HUES48 (cell line): Measurements from ENCODE around the gene GPRIN1.

ENCODE experiments used
- H3K27ac ChIP-seq: one replicate; pipeline ENCODE4 v1.7.0; 2013; ENCODE audit warnings: low read depth, low read length, inconsistent platforms
- H3K27me3 ChIP-seq: 2 replicates; pipeline ENCODE4 v1.6.1; 2013; ENCODE audit warnings: mild to moderate bottlenecking, low read length; ENCODE audit not compliant: control insufficient read depth, insufficient read depth
- H3K36me3 ChIP-seq: 2 replicates; pipeline ENCODE4 v1.6.1; 2013; ENCODE audit warnings: low read length; ENCODE audit not compliant: control insufficient read depth, insufficient read depth
- H3K4me1 ChIP-seq: 2 replicates; pipeline ENCODE4 v1.6.1; 2013; ENCODE audit warnings: mild to moderate bottlenecking, low read length; ENCODE audit not compliant: control insufficient read depth, insufficient read depth
- H3K4me3 ChIP-seq: 2 replicates; pipeline ENCODE4 v1.5.1; 2013; ENCODE audit warnings: mild to moderate bottlenecking, low read depth, low read length
- H3K9ac ChIP-seq: 2 replicates; pipeline ENCODE4 v1.6.1; 2013; ENCODE audit warnings: mild to moderate bottlenecking, low read depth, low read length, moderate library complexity
- H3K9me3 ChIP-seq: 2 replicates; pipeline ENCODE4 v1.6.1; 2013; ENCODE audit warnings: low read length; ENCODE audit not compliant: control insufficient read depth, insufficient read depth

The GPRIN1 gene

GRCh38 chr5:176640616-176641015 lies 30.7 kb upstream of the GPRIN1 start:
- H3K4me1 ChIP-seq: peaks cover 22% of the 10 kb centered on the region
- H3K27me3 ChIP-seq: no peaks in the 10 kb centered on the region
- no peaks in the 10 kb centered on the region for H3K9me3 ChIP-seq
- H3K27ac ChIP-seq: no peak overlapping the region
- no peaks in the 10 kb centered on the region for H3K36me3 ChIP-seq
- H3K4me3 ChIP-seq: no peak overlapping the region
- no peak overlapping the region for H3K9ac ChIP-seq

- H3K27me3 ChIP-seq: no peaks in the 10 kb centered on the region
- no peak overlapping the region for H3K9ac ChIP-seq
- no peak overlapping the region for H3K4me3 ChIP-seq
- H3K4me1 ChIP-seq: peaks cover 22% of the 10 kb centered on the region
- no peaks in the 10 kb centered on the region for H3K36me3 ChIP-seq
- H3K9me3 ChIP-seq: no peaks in the 10 kb centered on the region
- H3K27ac ChIP-seq: no peak overlapping the region
Measured at GRCh38 chr5:176639981-176640380, 30.0 kb upstream of the GPRIN1 start.

DNA sequence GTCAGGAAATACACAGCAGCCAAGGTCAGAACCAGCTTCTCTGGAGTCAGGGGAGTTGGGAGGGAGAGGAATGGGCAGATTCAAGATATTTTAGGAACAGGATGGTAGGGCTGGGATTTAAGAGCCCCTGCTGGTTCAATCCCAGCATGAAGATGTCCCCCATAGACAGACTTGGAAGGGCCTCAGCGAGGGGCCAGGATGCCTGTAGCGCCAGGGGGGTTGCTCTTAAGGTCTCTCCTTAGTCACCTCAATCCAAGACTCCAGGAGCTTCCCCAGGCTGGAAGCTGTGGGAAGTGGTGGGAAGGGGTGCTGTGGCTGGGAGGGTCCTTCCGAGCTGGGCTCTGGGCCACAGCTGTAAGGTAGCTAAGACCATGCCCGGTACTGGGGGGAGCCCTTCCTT lies 29.3 kb upstream of the GPRIN1 start:
- H3K36me3 ChIP-seq: no peaks in the 10 kb centered on the region
- no peak overlapping the region for H3K9ac ChIP-seq
- peaks cover 24% of the 10 kb centered on the region for H3K4me1 ChIP-seq
- no peak overlapping the region for H3K27ac ChIP-seq
- no peak overlapping the region for H3K4me3 ChIP-seq
- peaks cover 2% of the 10 kb centered on the region; the same call in 1 of the 2 replicates for H3K27me3 ChIP-seq
- H3K9me3 ChIP-seq: no peaks in the 10 kb centered on the region

DNA sequence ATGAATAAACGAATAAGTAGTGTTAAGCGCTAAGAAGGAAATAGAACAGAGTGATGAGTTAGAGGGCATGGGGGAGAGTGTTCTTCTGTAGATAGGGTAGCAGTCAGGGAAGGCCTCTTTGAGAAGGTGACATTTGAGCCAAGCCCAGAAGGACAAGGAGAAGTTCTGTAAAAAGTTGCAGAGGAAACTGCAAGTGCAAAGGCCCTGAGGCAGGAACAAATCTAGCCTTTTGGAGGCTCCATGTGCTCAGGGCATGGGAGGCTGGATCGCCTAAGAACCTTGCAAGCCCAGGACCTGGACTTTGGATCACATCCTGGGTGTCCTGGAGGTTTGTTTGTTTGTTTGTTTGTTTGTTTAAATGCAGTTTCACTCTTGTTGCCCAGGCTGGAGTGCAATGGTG lies 28.5 kb upstream of the GPRIN1 start:
- Histone ChIP-seq H3K27me3 (peaks cover 7% of the 10 kb centered on the region), H3K36me3 (no peaks in the 10 kb centered on the region), H3K9me3 (no peaks in the 10 kb centered on the region), H3K9ac (no peak overlapping the region), H3K4me3 (no peak overlapping the region), H3K4me1 (peaks cover 23% of the 10 kb centered on the region), H3K27ac (no peak overlapping the region)

DNA sequence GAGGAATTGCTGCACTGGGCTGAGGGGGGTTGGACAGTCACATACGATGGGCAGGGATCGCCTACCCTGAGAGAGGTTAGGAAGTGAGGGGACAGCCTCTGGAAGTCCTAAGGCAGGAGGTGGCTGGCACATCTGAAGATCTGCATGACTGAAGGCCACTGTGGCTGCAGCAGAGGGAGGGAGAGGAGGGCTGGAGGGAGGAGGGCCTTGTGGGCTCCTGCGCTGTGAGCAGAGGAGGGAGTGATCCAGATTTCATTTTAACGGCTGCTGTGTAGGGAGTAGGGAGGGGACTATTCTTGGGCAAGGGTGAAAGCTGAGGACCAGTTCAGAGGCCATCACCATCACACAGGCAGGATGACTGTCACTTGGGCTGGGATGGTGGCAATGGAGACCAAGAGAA lies 27.6 kb upstream of the GPRIN1 start:
- H3K27ac ChIP-seq: no peak overlapping the region
- no peaks in the 10 kb centered on the region for H3K36me3 ChIP-seq
- peaks cover 17% of the 10 kb centered on the region; the same call in 1 of the 2 replicates for H3K4me1 ChIP-seq
- H3K27me3 ChIP-seq: peaks cover 15% of the 10 kb centered on the region
- H3K4me3 ChIP-seq: no peak overlapping the region
- no peaks in the 10 kb centered on the region for H3K9me3 ChIP-seq
- H3K9ac ChIP-seq: no peak overlapping the region

GRCh38 chr5:176636426-176636825 lies 26.5 kb upstream of the GPRIN1 start:
- Histone ChIP-seq H3K9ac (no peak overlapping the region), H3K27me3 (peaks cover 23% of the 10 kb centered on the region), H3K4me3 (no peak overlapping the region), H3K4me1 (peaks cover 13% of the 10 kb centered on the region; the same call in 1 of the 2 replicates), H3K9me3 (no peaks in the 10 kb centered on the region), H3K36me3 (no peaks in the 10 kb centered on the region), H3K27ac (peak overlapping the region; percentile 8)

- no peak overlapping the region for H3K9ac ChIP-seq
- H3K27ac ChIP-seq: no peak overlapping the region
- H3K27me3 ChIP-seq: peaks cover 47% of the 10 kb centered on the region
- H3K36me3 ChIP-seq: no peaks in the 10 kb centered on the region
- H3K4me1 ChIP-seq: peaks cover 16% of the 10 kb centered on the region; the same call in 1 of the 2 replicates
- H3K4me3 ChIP-seq: no peak overlapping the region
- no peaks in the 10 kb centered on the region for H3K9me3 ChIP-seq
Measured at GRCh38 chr5:176633598-176633997, 23.6 kb upstream of the GPRIN1 start.

DNA sequence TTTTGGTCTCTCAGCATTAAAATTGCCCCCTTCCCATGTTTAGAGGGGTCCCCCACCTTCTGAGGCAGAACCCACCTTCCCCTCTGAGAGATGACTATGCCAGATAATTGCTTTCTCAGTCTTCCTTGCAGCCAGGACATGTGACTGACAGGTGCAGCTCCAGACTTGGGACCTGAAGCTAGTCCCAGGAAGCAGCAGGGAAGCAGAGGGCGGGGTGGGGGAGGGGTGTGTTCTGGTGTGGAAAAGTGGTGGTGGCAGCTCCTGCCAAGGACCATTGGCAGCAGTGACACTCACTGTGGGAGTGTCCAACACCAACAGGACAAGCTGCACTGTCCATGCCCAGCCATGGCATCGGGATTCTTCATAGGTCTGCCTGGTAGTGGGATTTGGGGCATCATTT lies 22.8 kb upstream of the GPRIN1 start:
- Histone ChIP-seq H3K9ac (no peak overlapping the region), H3K27ac (no peak overlapping the region), H3K4me3 (no peak overlapping the region), H3K27me3 (peaks cover 54% of the 10 kb centered on the region), H3K4me1 (peaks cover 18% of the 10 kb centered on the region; the same call in 1 of the 2 replicates), H3K9me3 (no peaks in the 10 kb centered on the region), H3K36me3 (no peaks in the 10 kb centered on the region)

DNA sequence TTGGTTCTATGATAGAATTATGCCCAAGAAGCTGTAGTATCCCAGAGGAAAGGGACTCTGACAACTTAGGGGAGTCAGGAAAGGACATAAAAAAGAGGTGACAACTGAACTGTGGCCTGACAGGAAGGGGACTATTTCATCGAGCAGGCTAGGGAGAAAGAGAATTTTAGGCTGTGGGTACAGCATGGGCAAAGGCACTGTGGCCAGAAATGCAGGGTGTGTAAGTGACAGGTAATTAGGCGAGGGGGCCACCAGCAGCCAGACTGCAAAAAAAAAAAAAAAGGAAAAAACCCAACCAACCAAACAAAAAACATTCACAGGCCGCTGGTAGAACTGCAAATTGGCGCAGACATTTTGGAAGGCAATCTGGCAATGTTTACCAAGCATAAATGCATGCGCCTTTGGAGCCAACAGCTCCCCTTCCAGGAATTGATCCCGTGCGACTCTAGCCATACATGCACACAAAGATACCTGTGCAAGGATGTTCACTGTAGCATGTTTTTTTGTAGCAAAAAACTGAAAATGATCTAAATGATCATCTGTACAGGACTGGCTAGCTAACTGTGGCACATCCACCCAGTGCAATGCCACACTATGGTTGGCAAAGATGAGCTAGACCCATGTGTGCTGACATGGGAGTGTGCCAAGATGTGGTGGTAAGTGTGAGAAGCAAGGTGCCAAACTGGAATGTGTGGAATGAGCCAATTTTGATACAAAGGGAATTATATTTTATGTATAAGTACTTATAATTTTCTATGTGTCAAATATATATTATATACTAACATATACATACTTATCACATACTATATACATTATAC lies 21.6 kb upstream of the GPRIN1 start:
- Histone ChIP-seq H3K27me3 (peaks cover 54% of the 10 kb centered on the region), H3K9ac (no peak overlapping the region)

GRCh38 chr5:176630681-176631222 lies 20.8 kb upstream of the GPRIN1 start:
- Histone ChIP-seq H3K27ac (no peak overlapping the region), H3K9ac (no peak overlapping the region), H3K4me1 (peaks cover 18% of the 10 kb centered on the region; the same call in 1 of the 2 replicates), H3K9me3 (no peaks in the 10 kb centered on the region), H3K36me3 (no peaks in the 10 kb centered on the region), H3K27me3 (peaks cover 54% of the 10 kb centered on the region), H3K4me3 (peak overlapping the region; percentile 81)

More for the DNA sequence above, 21.6 kb upstream of the GPRIN1 start:
- no peaks in the 10 kb centered on the region for H3K36me3 ChIP-seq
- no peaks in the 10 kb centered on the region for H3K9me3 ChIP-seq
- peaks cover 18% of the 10 kb centered on the region; the same call in 1 of the 2 replicates for H3K4me1 ChIP-seq
- no peak overlapping the region for H3K27ac ChIP-seq
- H3K4me3 ChIP-seq: peak overlapping the region; percentile 81; the same call in 1 of the 2 replicates
